ENCODE measurements around the gene SLC6A2. TPM values are rescaled to one million over a fixed set of nuclear protein-coding genes. Genes with fewer than 3 reads are reported as not detected.
A peak's percentile ranks its signal among the peaks of the same experiment; 100 is the strongest.

The SLC6A2 gene
- total RNA-seq, 4 donors from 2014 or later: 18.4 to 30.2 (median 23.0) TPM

GRCh38 chr16:55662644-55663031 lies 6.8 kb downstream of the SLC6A2 start:
- Histone ChIP-seq H3K4me3 (no peak overlapping the region), H3K9me3 (no peaks in the 10 kb centered on the region), H3K36me3 (no peaks in the 10 kb centered on the region), H3K27ac (peak overlapping the region; percentile 21), H3K27me3 (peaks cover under 1% of the 10 kb centered on the region), H3K4me1 (peaks cover 48% of the 10 kb centered on the region)
- WGBS: 39% methylated on average over 5 of the region's 5 CpGs
- DNase-seq (ENCODE audit: low spot score in 2 of 2): peak in 1 of 2 donors; percentile 74
- TF ChIP-seq, protein P1, sequence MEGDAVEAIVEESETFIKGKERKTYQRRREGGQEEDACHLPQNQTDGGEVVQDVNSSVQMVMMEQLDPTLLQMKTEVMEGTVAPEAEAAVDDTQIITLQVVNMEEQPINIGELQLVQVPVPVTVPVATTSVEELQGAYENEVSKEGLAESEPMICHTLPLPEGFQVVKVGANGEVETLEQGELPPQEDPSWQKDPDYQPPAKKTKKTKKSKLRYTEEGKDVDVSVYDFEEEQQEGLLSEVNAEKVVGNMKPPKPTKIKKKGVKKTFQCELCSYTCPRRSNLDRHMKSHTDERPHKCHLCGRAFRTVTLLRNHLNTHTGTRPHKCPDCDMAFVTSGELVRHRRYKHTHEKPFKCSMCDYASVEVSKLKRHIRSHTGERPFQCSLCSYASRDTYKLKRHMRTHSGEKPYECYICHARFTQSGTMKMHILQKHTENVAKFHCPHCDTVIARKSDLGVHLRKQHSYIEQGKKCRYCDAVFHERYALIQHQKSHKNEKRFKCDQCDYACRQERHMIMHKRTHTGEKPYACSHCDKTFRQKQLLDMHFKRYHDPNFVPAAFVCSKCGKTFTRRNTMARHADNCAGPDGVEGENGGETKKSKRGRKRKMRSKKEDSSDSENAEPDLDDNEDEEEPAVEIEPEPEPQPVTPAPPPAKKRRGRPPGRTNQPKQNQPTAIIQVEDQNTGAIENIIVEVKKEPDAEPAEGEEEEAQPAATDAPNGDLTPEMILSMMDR (IDR thresholded peaks at IDR 0.05): no peak
- TF ChIP-seq POLR2A (IDR thresholded peaks at IDR 0.05) (no peak), POLR2AphosphoS5 (IDR thresholded peaks at IDR 0.05) (no peak), EP300 (IDR thresholded peaks at IDR 0.05) (no peak)

- H3K4me3 ChIP-seq: no peak overlapping the region
- TF ChIP-seq POLR2A (IDR thresholded peaks at IDR 0.05): no peak
- TF ChIP-seq, protein P1 (IDR thresholded peaks at IDR 0.05): no peak
- TF ChIP-seq EP300 (IDR thresholded peaks at IDR 0.05): no peak
- TF ChIP-seq POLR2AphosphoS5 (IDR thresholded peaks at IDR 0.05): no peak
- no peaks in the 10 kb centered on the region for H3K36me3 ChIP-seq
- H3K4me1 ChIP-seq: peaks cover 54% of the 10 kb centered on the region
- peak in 1 of 2 donors; percentile 41 for DNase-seq (ENCODE audit: low spot score in 2 of 2)
- H3K27ac ChIP-seq: no peak overlapping the region
- H3K9me3 ChIP-seq: no peaks in the 10 kb centered on the region
- WGBS: 94% methylated on average over 1 of the region's 1 CpG
- no peaks in the 10 kb centered on the region for H3K27me3 ChIP-seq
These were observed 7.4 kb downstream of the SLC6A2 start for GRCh38 chr16:55663225-55663624.

GRCh38 chr16:55663765-55664677 lies 8.2 kb downstream of the SLC6A2 start:
- no peaks in the 10 kb centered on the region for H3K27me3 ChIP-seq
- 79% methylated on average over 8 of the region's 8 CpGs for WGBS
- TF ChIP-seq POLR2AphosphoS5 (IDR thresholded peaks at IDR 0.05): no peak
- no peak for TF ChIP-seq POLR2A (IDR thresholded peaks at IDR 0.05)
- TF ChIP-seq, protein P1 (IDR thresholded peaks at IDR 0.05): no peak
- TF ChIP-seq EP300 (IDR thresholded peaks at IDR 0.05): no peak
- H3K4me3 ChIP-seq: no peak overlapping the region
- no peaks in the 10 kb centered on the region for H3K9me3 ChIP-seq
- H3K27ac ChIP-seq: no peak overlapping the region
- H3K4me1 ChIP-seq: peaks cover 62% of the 10 kb centered on the region
- peak in 1 of 2 donors; percentile 53 for DNase-seq (ENCODE audit: low spot score in 2 of 2)
- no peaks in the 10 kb centered on the region for H3K36me3 ChIP-seq

GRCh38 chr16:55664786-55665407 lies 9.1 kb downstream of the SLC6A2 start:
- H3K27ac ChIP-seq: no peak overlapping the region
- no peak overlapping the region for H3K4me3 ChIP-seq
- DNase-seq (ENCODE audit: low spot score in 2 of 2): peak in 1 of 2 donors; percentile 24
- no peaks in the 10 kb centered on the region for H3K9me3 ChIP-seq
- no peaks in the 10 kb centered on the region for H3K27me3 ChIP-seq
- TF ChIP-seq EP300 (IDR thresholded peaks at IDR 0.05) (no peak), POLR2A (IDR thresholded peaks at IDR 0.05) (no peak), POLR2AphosphoS5 (IDR thresholded peaks at IDR 0.05) (no peak)
- TF ChIP-seq, protein P1 (IDR thresholded peaks at IDR 0.05): no peak
- WGBS: 92% methylated on average over 7 of the region's 7 CpGs
- H3K36me3 ChIP-seq: no peaks in the 10 kb centered on the region
- peaks cover 65% of the 10 kb centered on the region for H3K4me1 ChIP-seq

- H3K4me1 ChIP-seq: peaks cover 59% of the 10 kb centered on the region
- DNase-seq (ENCODE audit: low spot score in 2 of 2): peak in 1 of 2 donors; percentile 62
- WGBS: 66% methylated on average over 3 of the region's 3 CpGs
- TF ChIP-seq POLR2A (IDR thresholded peaks at IDR 0.05): no peak
- TF ChIP-seq EP300 (IDR thresholded peaks at IDR 0.05): no peak
- no peak for TF ChIP-seq POLR2AphosphoS5 (IDR thresholded peaks at IDR 0.05)
- TF ChIP-seq, protein P1 (IDR thresholded peaks at IDR 0.05): no peak
- no peaks in the 10 kb centered on the region for H3K27me3 ChIP-seq
- no peaks in the 10 kb centered on the region for H3K9me3 ChIP-seq
- H3K4me3 ChIP-seq: no peak overlapping the region
- no peaks in the 10 kb centered on the region for H3K36me3 ChIP-seq
- H3K27ac ChIP-seq: no peak overlapping the region
These were observed 9.7 kb downstream of the SLC6A2 start for GRCh38 chr16:55665511-55665910.

Measured in suprapubic skin (tissue), 4 donors.